GM21723 (cell line): ENCODE data around the gene TMCC3.
"Not testable (repeated sequence)": the region's sequence is repeated elsewhere in the genome, so short reads cannot be mapped to it uniquely, and the experiment has no call there.

Source experiments
- ATAC-seq: cut with Tn5 transposase; IDR thresholded peaks from one replicate; pipeline ENCODE4 v1.9.1; 2021; ENCODE audit warnings: mild to moderate bottlenecking, moderate library complexity; ENCODE audit not compliant: unreplicated experiment

Gene TMCC3

GRCh38 chr12:94575024-94575423, 75.3 kb downstream of the TMCC3 start:
- ATAC-seq = no peak

- ATAC-seq = no peak
Observed at GRCh38 chr12:94571556-94571955, 78.8 kb downstream of the TMCC3 start.

- no peak for ATAC-seq
Observed at GRCh38 chr12:94570161-94570560, 80.2 kb downstream of the TMCC3 start.

GRCh38 chr12:94567761-94568160, 82.6 kb downstream of the TMCC3 start:
- ATAC-seq = no peak

GRCh38 chr12:94566345-94566744, 84.0 kb downstream of the TMCC3 start:
- no peak for ATAC-seq

GRCh38 chr12:94565683-94566082, 84.7 kb downstream of the TMCC3 start:
- no peak for ATAC-seq

GRCh38 chr12:94563286-94563685, 87.1 kb downstream of the TMCC3 start:
- no peak for ATAC-seq

- ATAC-seq = peak; percentile 82
Observed at GRCh38 chr12:94561943-94562411, 88.4 kb downstream of the TMCC3 start.

GRCh38 chr12:94560431-94561221, 89.7 kb downstream of the TMCC3 start:
- peak; percentile 68 for ATAC-seq

GRCh38 chr12:94558612-94559011, 91.7 kb downstream of the TMCC3 start:
- no peak for ATAC-seq

- ATAC-seq = no peak
Observed at GRCh38 chr12:94557746-94558295, 92.5 kb downstream of the TMCC3 start.

GRCh38 chr12:94555687-94556086, 94.7 kb downstream of the TMCC3 start:
- ATAC-seq = no peak

- ATAC-seq = no peak
Observed at GRCh38 chr12:94553875-94554274, 96.5 kb downstream of the TMCC3 start.

GRCh38 chr12:94553130-94553519, 97.2 kb downstream of the TMCC3 start:
- ATAC-seq = no peak

- ATAC-seq = no peak
Observed at GRCh38 chr12:94551810-94552209, 98.5 kb downstream of the TMCC3 start.

- no peak for ATAC-seq
Observed at GRCh38 chr12:94550964-94551363, 99.4 kb downstream of the TMCC3 start.

GRCh38 chr12:94548833-94549232, 101.5 kb downstream of the TMCC3 start:
- ATAC-seq = not testable (repeated sequence)

GRCh38 chr12:94545935-94546771, 104.2 kb downstream of the TMCC3 start:
- ATAC-seq = peak; percentile 77

- no peak for ATAC-seq
Observed at GRCh38 chr12:94544355-94544754, 106.0 kb downstream of the TMCC3 start.

- no peak for ATAC-seq
Observed at GRCh38 chr12:94538318-94538717, 112.0 kb downstream of the TMCC3 start.
